Neural crest cell (in vitro differentiated cells): Measurements from ENCODE around the gene SLC44A5. TPM values are rescaled to one million over a fixed set of nuclear protein-coding genes. Genes with fewer than 3 reads are reported as not detected.

Source experiments
- DNase-seq: peaks from one replicate; pipeline ENCODE4 v3.0.0; 2021; ENCODE audit warnings: low read depth, mixed read lengths, low spot score
- H3K27ac Mint-ChIP-seq: one replicate; pipeline ENCODE4 v1.8.0; 2021; ENCODE audit warnings: mild to moderate bottlenecking, mixed read lengths; ENCODE audit not compliant: unreplicated experiment
- H3K27me3 Mint-ChIP-seq: 2 replicates; pipeline ENCODE4 v1.8.0; 2021; ENCODE audit warnings: low read depth, mild to moderate bottlenecking, mixed read lengths
- H3K36me3 Mint-ChIP-seq: 2 replicates; pipeline ENCODE4 v1.8.0; 2021; ENCODE audit warnings: low read depth, mild to moderate bottlenecking, mixed read lengths
- H3K4me1 Mint-ChIP-seq: 2 replicates; pipeline ENCODE4 v1.8.0; 2021; ENCODE audit warnings: mixed read lengths
- H3K4me3 Mint-ChIP-seq: one replicate; pipeline ENCODE4 v1.8.0; 2021; ENCODE audit warnings: mild to moderate bottlenecking, mixed read lengths
- H3K9me3 Mint-ChIP-seq: 2 replicates; pipeline ENCODE4 v1.8.0; 2021; ENCODE audit warnings: mixed read lengths
- CTCF ChIP-seq: fragments of 200-600 bp; sonication (generic); conservative IDR thresholded peaks from 2 replicates; pipeline ENCODE4 v1.5.0; 2021; ENCODE audit warnings: antibody characterized with exemption, mild to moderate bottlenecking
- total RNA-seq: library from RNA; stranded (reverse); gene quantifications from 2 replicates; pipeline ENCODE4 v1.2.1, GENCODE V29; 2021

SLC44A5 gene
- total RNA-seq, 1 donor from 2014 or later = 9.7 TPM

- peaks cover 2% of the 10 kb centered on the region for H3K36me3 Mint-ChIP-seq
- DNase-seq = no peak
- no peaks in the 10 kb centered on the region for H3K27me3 Mint-ChIP-seq
- no peaks in the 10 kb centered on the region for H3K9me3 Mint-ChIP-seq
- TF ChIP-seq CTCF = no peak
- peaks cover 4% of the 10 kb centered on the region for H3K4me1 Mint-ChIP-seq
- no peak overlapping the region for H3K27ac Mint-ChIP-seq
- H3K4me3 Mint-ChIP-seq = no peak overlapping the region
These were observed 317.6 kb downstream of the SLC44A5 start for GRCh38 chr1:75293270-75293669.

DNA sequence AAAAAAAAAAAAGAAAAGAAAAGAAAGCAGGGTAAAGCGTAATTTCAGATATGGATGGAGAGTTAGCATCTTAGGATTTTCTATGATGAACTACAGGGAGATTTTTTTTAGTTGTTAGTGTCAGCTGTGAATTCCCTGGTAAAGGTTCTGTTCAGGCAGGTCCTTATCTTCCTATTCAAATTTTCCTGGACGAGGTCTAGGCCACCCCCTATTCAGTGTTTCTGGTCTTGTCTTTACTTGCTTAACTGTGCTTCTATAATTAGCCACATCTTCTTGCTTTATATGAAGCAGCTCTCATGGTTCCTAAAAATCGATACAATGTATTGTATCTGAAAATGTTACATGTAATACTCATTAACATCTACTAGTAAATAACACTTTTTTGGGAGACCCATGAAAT is 318.9 kb downstream of the SLC44A5 start:
- Mint-ChIP-seq H3K36me3 (peaks cover 7% of the 10 kb centered on the region), H3K4me3 (no peak overlapping the region), H3K27ac (no peak overlapping the region), H3K27me3 (no peaks in the 10 kb centered on the region), H3K4me1 (no peaks in the 10 kb centered on the region), H3K9me3 (no peaks in the 10 kb centered on the region)
- no peak for TF ChIP-seq CTCF
- no peak for DNase-seq

DNA sequence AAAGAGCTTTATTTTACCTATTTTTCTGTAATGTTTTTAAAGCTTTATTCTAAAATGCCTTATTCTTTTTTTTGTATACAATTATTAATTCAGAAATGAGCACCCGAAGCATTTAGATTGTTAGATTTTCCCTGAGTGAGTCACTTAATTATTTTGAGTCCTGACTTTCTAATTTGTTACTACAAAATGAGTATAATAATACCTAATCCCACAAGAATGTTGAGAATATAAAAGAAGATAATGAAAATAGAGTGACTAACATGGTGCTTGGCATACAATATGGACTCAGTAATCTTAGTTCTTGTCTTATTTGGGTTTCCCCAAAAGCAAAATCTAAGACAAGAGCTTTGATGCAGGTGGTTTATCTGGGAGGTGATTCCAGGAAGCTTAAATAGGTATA is 334.5 kb downstream of the SLC44A5 start:
- Mint-ChIP-seq H3K9me3 (peaks cover 12% of the 10 kb centered on the region), H3K4me1 (no peaks in the 10 kb centered on the region), H3K27ac (no peak overlapping the region), H3K27me3 (no peaks in the 10 kb centered on the region), H3K36me3 (peaks cover 25% of the 10 kb centered on the region), H3K4me3 (no peak overlapping the region)
- no peak for DNase-seq
- TF ChIP-seq CTCF = no peak

DNA sequence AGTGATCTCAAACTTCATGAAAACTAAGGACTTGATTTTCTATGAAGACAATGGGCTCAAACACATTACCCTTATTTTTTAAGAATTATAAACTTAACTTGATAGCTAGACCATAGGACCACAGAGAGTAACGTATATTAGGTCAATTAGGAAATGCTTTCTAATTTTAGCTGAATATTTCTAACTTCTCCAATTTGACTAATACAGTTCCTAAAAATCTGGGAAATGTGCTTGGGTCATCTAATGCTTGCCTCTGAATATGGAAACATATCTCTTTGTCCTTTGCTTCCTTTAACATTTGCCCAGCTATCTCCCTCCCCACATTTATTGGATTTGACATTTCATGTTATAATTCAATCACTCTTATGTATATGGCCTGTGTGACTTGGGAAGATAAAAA is 335.3 kb downstream of the SLC44A5 start:
- Mint-ChIP-seq H3K36me3 (peaks cover 20% of the 10 kb centered on the region), H3K4me3 (no peak overlapping the region), H3K9me3 (peaks cover 6% of the 10 kb centered on the region), H3K27ac (no peak overlapping the region), H3K27me3 (no peaks in the 10 kb centered on the region), H3K4me1 (no peaks in the 10 kb centered on the region)
- TF ChIP-seq CTCF = no peak
- DNase-seq = no peak

DNA sequence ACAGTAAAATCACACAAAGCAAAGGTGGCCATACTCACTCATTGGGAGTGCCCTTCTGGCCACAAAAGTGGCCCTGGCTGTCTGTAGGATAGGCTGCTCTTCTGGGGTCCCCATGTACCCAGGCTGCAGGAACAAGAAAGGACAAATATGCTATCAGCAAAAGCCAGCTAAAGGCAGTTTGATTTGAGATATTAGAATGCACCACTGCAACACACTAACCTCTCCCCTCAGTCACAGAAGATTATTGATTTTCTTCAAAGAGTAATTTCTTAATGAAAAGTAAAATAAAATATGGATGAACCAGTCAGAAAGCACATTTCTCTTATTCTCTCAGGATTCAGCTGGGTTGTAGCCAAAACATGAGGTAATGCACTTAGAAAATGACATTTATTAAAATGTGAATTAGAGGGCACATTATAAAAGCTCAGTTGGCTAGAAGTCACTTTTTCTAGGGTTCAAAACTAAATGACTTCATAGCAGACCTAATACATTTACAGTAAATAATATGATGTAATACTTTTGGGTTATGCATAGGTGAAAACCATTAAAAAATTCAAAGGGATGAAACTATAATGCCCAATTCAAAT is 335.9 kb downstream of the SLC44A5 start:
- no peak overlapping the region for H3K27ac Mint-ChIP-seq
- H3K4me1 Mint-ChIP-seq = no peaks in the 10 kb centered on the region

More for the DNA sequence above, 335.9 kb downstream of the SLC44A5 start:
- Mint-ChIP-seq H3K36me3 (peaks cover 17% of the 10 kb centered on the region), H3K4me3 (no peak overlapping the region), H3K9me3 (peaks cover 3% of the 10 kb centered on the region), H3K27me3 (no peaks in the 10 kb centered on the region)
- DNase-seq = no peak
- no peak for TF ChIP-seq CTCF
